Muscle of arm (tissue), 14 donors: ENCODE results near the gene DHRS7B. TPM values are rescaled to one million over a fixed set of nuclear protein-coding genes. Genes with fewer than 3 reads are reported as not detected.
"Not testable (repeated sequence)": the region's sequence is repeated elsewhere in the genome, so short reads cannot be mapped to it uniquely, and the experiment has no call there.

Experiments
- DNase-seq: peaks from one replicate; pipeline ENCODE4 v3.0.0-alpha.2; 2013
- long read RNA-seq, 11 donors: transcript quantifications; one replicate each; lab custom pipeline, GENCODE V29; 2026
- polyA plus RNA-seq, 12 donors: library from polyadenylated mRNA; unstranded; fragments of 120-200 nt; gene quantifications; one replicate each; pipeline ENCODE4 v1.2.1, GENCODE V29; 2013; ENCODE audit not compliant: insufficient read length in 12 of 12

The DHRS7B gene
- 10 to 100 TPM in 11 of 12 donors, not detected in 1; 18.0 to 35.3 (median 25.6) TPM for polyA plus RNA-seq
- long read RNA-seq, donor 1, transcript DHRS7B-201 (6 exons, 1,567 nt), result minor isoform, 5 of 63 reads
- long read RNA-seq, donor 1, transcript DHRS7B-202 (7 exons, 2,175 nt), result major isoform, 12 of 63 reads
- long read RNA-seq, donor 1, partial matches to known transcripts, result 38 of 63 reads
- long read RNA-seq, donor 1, other reads (novel, unspliced or antisense), result 8 of 63 reads
- long read RNA-seq, donor 2, partial matches to known transcripts, result 10 of 90 reads
- long read RNA-seq, donor 2, other reads (novel, unspliced or antisense), result 74 of 90 reads
- long read RNA-seq, donor 3, partial matches to known transcripts, result 0 of 1 reads
- long read RNA-seq, donor 3, other reads (novel, unspliced or antisense), result 0 of 1 reads
- long read RNA-seq, donor 4, partial matches to known transcripts, result 0 of 2 reads
- long read RNA-seq, donor 4, other reads (novel, unspliced or antisense), result 0 of 2 reads
- long read RNA-seq, donor 5, transcript DHRS7B-202 (7 exons, 2,175 nt), result major isoform, 7 of 8 reads
- long read RNA-seq, donor 5, partial matches to known transcripts, result 0 of 8 reads
- long read RNA-seq, donor 5, other reads (novel, unspliced or antisense), result 0 of 8 reads
- long read RNA-seq, donor 6, partial matches to known transcripts, result 0 of 4 reads
- long read RNA-seq, donor 6, other reads (novel, unspliced or antisense), result 0 of 4 reads
- long read RNA-seq, donor 7, partial matches to known transcripts, result 0 of 3 reads
- long read RNA-seq, donor 7, other reads (novel, unspliced or antisense), result 0 of 3 reads
- long read RNA-seq, donor 8, transcript DHRS7B-202 (7 exons, 2,175 nt), result major isoform, 5 of 9 reads
- long read RNA-seq, donor 8, partial matches to known transcripts, result 0 of 9 reads
- long read RNA-seq, donor 8, other reads (novel, unspliced or antisense), result 0 of 9 reads
- long read RNA-seq, donor 9, partial matches to known transcripts, result 0 of 7 reads
- long read RNA-seq, donor 9, other reads (novel, unspliced or antisense), result 0 of 7 reads
- long read RNA-seq, donor 10, partial matches to known transcripts, result 5 of 11 reads
- long read RNA-seq, donor 10, other reads (novel, unspliced or antisense), result 0 of 11 reads
- long read RNA-seq, donor 11, partial matches to known transcripts, result 0 of 5 reads
- long read RNA-seq, donor 11, other reads (novel, unspliced or antisense), result 0 of 5 reads

GRCh38 chr17:21126645-21127508 is at the start of gene DHRS7B:
Gene DHRS7B (plus strand): TSS chr17:21126964. CDS start chr17:21126972, 8 bp downstream.
- DNase-seq, result peak; percentile 95

- DNase-seq, result no peak
These were observed 49.5 kb upstream of the DHRS7B start for GRCh38 chr17:21077281-21077680.

GRCh38 chr17:21078016-21078780 is 48.6 kb upstream of the DHRS7B start:
- no peak for DNase-seq

GRCh38 chr17:21079196-21079595 is 47.6 kb upstream of the DHRS7B start:
- DNase-seq, result no peak

- no peak for DNase-seq
These were observed 44.7 kb upstream of the DHRS7B start for GRCh38 chr17:21082001-21082436.

- DNase-seq, result not testable (repeated sequence)
These were observed 41.5 kb upstream of the DHRS7B start for GRCh38 chr17:21085280-21085679.

- no peak for DNase-seq
These were observed 41.1 kb upstream of the DHRS7B start for GRCh38 chr17:21085707-21086106.

- DNase-seq, result no peak
These were observed 37.6 kb upstream of the DHRS7B start for GRCh38 chr17:21089145-21089544.

GRCh38 chr17:21089933-21090901 is 36.5 kb upstream of the DHRS7B start:
- DNase-seq, result no peak

- DNase-seq, result no peak
These were observed 35.7 kb upstream of the DHRS7B start for GRCh38 chr17:21090902-21091618.

GRCh38 chr17:21094298-21094704 is 32.5 kb upstream of the DHRS7B start:
- DNase-seq, result no peak

GRCh38 chr17:21095735-21096134 is 31.0 kb upstream of the DHRS7B start:
- no peak for DNase-seq

- no peak for DNase-seq
These were observed 29.9 kb upstream of the DHRS7B start for GRCh38 chr17:21096874-21097273.

GRCh38 chr17:21098934-21099689 is 27.7 kb upstream of the DHRS7B start:
- peak; percentile 71 for DNase-seq

GRCh38 chr17:21100636-21101035 is 26.1 kb upstream of the DHRS7B start:
- no peak for DNase-seq

- DNase-seq, result no peak
These were observed 22.2 kb upstream of the DHRS7B start for GRCh38 chr17:21104608-21105007.
